GM19395 (cell line): ENCODE measurements around the gene PCBP2.

Experiments
- ATAC-seq: cut with Tn5 transposase; IDR thresholded peaks from one replicate; pipeline ENCODE4 v1.9.1; 2021; ENCODE audit warnings: mild to moderate bottlenecking, moderate library complexity; ENCODE audit not compliant: unreplicated experiment

The PCBP2 gene

GRCh38 chr12:53506881-53507602 lies 55.1 kb downstream of the PCBP2 start, which contains the start of gene NPFF:
NPFF (minus strand) TSS chr12:53507484; CDS start chr12:53507474, 10 bp downstream.
- no peak for ATAC-seq

DNA sequence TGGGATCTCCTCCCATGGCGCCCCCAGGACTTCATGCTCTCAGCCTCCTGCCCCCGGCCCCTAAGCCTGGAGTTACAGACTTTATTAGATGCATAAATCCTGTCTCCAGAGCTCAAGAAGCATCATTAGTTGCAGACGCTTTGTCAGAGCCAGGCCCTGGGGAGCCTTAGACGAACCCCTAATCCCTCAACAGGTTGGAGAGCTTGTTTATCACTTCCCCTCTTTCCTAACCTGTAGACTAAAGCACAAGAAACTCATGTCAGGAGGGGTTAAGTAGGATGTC lies 55.6 kb downstream of the PCBP2 start:
- ATAC-seq: no peak

DNA sequence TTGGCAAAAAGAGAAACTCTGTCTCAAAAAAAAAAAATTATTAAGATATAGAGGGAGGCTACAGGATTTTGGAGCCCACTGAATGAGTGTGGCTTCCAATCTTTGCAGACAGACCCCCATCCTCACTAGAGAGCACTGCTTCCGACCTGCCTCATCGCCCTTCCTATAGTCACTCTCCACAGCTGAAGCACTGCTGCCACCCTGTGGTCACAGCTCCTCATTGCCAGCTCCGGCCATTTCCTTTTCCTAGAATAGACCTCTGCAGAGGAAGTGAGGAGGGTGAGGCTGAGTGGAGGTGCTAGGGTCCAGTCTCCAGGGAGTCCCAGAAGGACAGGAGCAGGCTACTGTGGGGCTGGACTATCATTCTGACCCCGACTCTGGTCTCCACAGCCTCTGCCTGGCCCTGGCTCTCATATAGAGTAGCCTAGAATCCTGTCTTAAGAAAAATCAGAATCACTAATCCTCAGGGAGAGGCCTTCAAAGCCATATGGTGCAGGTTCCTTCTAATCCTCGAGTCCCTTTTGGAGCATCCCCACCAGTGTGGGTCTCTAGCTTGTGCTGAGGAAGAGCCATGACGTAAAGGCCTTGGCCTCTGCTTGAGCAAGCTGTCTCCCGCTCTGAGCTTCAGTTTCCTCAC lies 56.8 kb downstream of the PCBP2 start:
- ATAC-seq: peak; percentile 72

DNA sequence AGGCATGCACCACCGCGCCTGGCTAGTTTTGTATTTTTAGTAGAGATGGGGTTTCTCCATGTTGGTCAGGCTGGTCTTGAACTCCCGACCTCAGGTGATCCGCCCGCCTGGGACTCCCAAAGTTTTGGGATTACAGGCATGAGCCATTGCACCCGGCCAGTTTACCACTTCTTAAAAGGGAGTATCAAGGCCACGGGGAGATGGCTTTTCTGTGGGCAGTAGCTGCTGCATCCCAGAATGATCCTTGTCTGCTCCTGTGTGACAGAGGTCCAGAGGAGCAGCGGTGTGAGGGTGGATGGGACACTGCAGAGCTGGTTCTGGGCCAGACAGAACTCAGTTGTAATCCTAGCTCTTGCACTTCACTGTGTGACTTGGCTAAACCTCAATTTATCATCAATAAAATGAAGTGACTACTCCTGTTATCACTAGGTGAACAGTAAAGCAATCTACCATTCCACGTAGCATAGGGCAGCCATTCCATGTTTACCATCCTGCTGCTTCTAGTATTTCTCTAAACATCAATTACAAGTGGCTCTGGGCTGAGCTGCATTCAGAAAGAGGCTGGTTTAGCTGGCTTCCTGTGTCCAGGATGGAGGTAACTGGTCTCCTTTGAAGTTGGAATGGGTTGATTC lies 58.4 kb downstream of the PCBP2 start:
- ATAC-seq: no peak

GRCh38 chr12:53513712-53514410 lies 62.0 kb downstream of the PCBP2 start:
- no peak for ATAC-seq

GRCh38 chr12:53514628-53515290 lies 62.9 kb downstream of the PCBP2 start:
- ATAC-seq: no peak

DNA sequence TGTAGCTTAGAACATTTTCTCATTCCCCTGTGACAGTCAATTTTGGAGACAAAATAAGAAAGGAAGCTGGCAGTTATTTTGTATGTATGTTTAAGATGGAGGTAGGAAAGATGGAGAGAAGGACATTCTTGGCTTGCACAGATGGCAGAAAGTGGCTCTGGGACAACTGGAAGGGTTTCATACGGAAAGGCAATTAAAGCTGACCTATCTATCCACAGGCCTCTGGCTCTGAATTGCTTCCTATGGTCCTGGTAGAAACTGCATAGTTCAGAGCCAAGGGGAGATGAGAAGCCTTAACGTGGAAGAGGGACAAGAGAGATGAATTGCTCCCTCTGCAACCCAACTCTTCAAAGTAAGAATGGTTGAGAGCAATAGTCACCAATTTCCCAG lies 63.4 kb downstream of the PCBP2 start:
- ATAC-seq: no peak

DNA sequence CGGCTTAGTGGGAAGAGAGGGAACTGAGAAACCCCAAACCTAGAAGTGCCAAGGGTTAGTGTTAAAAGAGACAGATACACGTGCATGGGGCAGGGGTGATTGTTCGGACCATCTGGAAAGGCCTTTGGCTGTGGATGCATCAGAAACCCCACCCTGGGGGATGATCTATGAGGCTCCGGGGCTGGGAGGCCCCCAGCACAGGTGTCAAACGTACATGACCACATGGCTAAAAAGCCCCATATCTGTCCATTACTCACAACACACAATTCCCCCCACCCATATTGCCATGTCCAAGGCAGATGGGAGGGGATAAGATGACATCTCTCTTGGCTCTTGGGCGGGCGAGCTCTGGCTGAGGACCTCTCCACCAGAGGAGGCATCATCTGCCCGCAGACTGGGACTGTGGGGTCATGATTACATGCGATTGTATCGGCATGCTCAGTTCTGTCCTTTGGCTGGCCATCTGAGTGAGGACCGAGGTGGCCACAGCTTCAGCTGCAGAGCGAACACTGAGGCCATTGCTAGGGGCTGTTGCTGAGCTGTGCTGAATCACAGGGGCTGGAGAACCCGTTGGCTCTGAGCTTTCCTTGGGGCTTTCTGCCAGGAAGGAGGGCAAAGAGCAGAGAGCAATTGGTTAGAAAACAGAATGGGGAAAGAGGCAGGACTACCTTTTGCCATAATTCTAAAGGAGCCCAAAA lies 65.0 kb downstream of the PCBP2 start:
- no peak for ATAC-seq

GRCh38 chr12:53518381-53518780 lies 66.5 kb downstream of the PCBP2 start:
- no peak for ATAC-seq

DNA sequence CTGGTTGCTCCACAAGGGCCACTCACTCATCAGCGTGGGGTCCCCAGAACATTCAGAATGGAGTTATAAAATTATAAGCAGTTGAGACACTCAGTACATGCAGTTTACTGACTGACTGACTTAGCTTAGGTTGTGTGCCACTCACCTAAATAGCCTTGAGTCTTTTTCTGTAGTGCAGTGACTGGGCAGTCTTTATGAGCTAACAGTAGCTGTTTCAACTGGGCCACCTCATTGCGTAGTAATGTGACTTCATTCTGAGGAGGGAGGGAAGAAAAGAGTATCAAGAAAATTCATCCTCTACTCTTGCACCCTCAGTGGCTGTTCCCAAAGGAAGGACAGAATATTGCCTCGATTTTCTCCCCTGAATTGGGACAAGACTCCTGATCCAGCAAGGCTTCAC lies 71.2 kb downstream of the PCBP2 start:
- no peak for ATAC-seq

- no peak for ATAC-seq
Measured at GRCh38 chr12:53524476-53524875, 72.6 kb downstream of the PCBP2 start.

DNA sequence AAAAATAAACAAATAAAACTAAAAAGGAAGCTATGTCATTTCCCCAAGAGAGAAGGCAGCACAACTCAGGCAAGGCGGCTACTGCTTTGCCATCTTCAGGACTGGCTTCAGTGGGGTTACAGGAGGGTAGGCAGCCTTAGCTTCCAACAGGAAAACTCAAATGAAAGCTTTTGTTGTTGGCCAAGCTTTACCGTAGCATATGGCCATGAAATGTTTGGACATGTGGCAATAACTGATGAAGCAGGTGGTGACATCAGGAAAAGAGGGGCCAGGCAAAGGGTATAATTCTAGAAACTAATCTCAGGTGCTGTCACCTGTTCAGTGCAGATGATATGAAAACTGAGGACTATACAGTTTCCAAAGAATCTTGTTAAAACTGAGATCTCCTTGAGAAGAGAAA lies 78.2 kb downstream of the PCBP2 start:
- no peak for ATAC-seq
